ENCODE measurements around the gene IL20. TPM values are rescaled to one million over a fixed set of nuclear protein-coding genes. Genes with fewer than 3 reads are reported as not detected.
A peak's percentile ranks its signal among the peaks of the same experiment; 100 is the strongest.

Gene IL20, protein sequence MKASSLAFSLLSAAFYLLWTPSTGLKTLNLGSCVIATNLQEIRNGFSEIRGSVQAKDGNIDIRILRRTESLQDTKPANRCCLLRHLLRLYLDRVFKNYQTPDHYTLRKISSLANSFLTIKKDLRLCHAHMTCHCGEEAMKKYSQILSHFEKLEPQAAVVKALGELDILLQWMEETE
- polyA plus RNA-seq (ENCODE audit: insufficient read length in 4 of 4): not detected

DNA sequence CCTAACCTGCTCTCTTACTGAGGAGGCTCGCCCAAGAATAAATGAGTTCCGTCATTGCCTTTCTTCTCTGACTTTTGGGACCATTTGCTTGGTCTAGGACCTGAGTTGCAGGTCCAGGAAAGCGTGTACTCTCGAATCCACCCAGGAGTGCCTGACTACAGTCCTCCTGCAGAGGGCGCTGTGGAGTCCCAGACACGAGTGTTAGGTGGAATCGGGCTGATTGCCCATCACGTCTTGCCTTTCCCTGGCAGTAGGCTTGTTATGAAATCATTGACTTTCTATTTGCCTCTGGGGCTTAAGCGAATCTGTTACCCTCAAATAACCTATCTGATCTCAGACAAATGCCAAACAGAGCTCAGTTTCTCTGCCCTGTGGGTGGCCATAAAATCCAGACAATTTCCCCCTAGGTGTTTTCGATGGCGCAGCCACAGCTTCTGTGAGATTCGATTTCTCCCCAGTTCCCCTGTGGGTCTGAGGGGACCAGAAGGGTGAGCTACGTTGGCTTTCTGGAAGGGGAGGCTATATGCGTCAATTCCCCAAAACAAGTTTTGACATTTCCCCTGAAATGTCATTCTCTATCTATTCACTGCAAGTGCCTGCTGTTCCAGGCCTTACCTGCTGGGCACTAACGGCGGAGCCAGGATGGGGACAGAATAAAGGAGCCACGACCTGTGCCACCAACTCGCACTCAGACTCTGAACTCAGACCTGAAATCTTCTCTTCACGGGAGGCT is at the start of gene IL20:
IL20 (plus strand) TSS at position 685 of the 733 bp plus-strand sequence. CDS start 230 bp downstream, outside the sequence.
- DNase-seq (ENCODE audit: low read depth in 4 of 4, low spot score in 3 of 4): peak in 2 of 4 donors; percentile 16 to 25

- DNase-seq (ENCODE audit: low read depth in 4 of 4, low spot score in 3 of 4): no peak
Observed at GRCh38 chr1:206816390-206817287, 48.8 kb upstream of the IL20 start.

GRCh38 chr1:206821493-206821892 is 43.9 kb upstream of the IL20 start:
- DNase-seq (ENCODE audit: low read depth in 4 of 4, low spot score in 3 of 4): no peak

GRCh38 chr1:206823727-206824126 is 41.7 kb upstream of the IL20 start:
- no peak for DNase-seq (ENCODE audit: low read depth in 4 of 4, low spot score in 3 of 4)

GRCh38 chr1:206824331-206824730 is 41.1 kb upstream of the IL20 start:
- DNase-seq (ENCODE audit: low read depth in 4 of 4, low spot score in 3 of 4): no peak

GRCh38 chr1:206826394-206826793 is 39.0 kb upstream of the IL20 start:
- no peak for DNase-seq (ENCODE audit: low read depth in 4 of 4, low spot score in 3 of 4)

DNA sequence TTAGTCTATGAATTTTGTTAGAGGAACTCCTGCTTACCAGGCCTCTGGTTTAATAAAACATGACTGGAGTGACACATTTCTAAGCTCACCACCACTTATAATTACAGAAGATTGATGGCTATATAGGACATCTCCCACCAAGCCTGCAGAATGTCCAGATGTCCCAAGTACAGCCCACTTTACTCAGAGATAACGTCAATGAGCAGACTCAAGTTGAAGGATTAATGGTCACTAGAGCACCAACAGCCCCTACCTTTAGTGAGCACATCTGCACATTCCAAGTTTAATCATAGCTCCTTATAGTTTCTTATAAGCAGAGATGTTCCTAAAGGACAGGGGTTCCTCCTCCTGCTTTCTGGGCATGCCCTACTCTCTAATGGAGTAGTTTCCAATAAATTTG is 37.4 kb upstream of the IL20 start:
- no peak for DNase-seq (ENCODE audit: low read depth in 4 of 4, low spot score in 3 of 4)

GRCh38 chr1:206828765-206829164 is 36.7 kb upstream of the IL20 start:
- no peak for DNase-seq (ENCODE audit: low read depth in 4 of 4, low spot score in 3 of 4)

GRCh38 chr1:206829282-206829681 is 36.1 kb upstream of the IL20 start:
- no peak for DNase-seq (ENCODE audit: low read depth in 4 of 4, low spot score in 3 of 4)

DNA sequence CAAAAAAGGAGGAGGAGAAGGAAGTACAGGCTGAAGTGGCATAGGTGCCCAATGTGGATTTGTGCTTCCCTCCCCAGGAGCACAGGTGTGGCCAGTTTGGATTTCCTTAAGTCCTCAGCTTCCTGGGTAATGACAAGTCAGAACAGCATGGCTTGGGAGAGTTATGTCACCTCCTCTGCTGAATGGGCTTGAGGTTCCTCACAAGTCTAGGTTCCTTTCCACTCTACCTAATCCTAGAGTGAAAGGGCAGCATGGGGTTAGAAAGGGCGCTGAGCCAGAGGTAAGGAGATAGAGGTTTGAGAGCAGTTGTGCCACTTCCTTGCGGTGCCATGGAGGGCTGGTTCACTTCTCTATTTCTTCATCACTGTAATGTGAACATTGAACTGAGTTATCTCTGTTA is 35.5 kb upstream of the IL20 start:
- no peak for DNase-seq (ENCODE audit: low read depth in 4 of 4, low spot score in 3 of 4)

- no peak for DNase-seq (ENCODE audit: low read depth in 4 of 4, low spot score in 3 of 4)
Observed at GRCh38 chr1:206831650-206832049, 33.8 kb upstream of the IL20 start.

- no peak for DNase-seq (ENCODE audit: low read depth in 4 of 4, low spot score in 3 of 4)
Observed at GRCh38 chr1:206832352-206832880, 33.0 kb upstream of the IL20 start.

GRCh38 chr1:206833106-206833680 is 32.2 kb upstream of the IL20 start:
- peak in 2 of 4 donors; percentile 20 to 45 for DNase-seq (ENCODE audit: low read depth in 4 of 4, low spot score in 3 of 4)

DNA sequence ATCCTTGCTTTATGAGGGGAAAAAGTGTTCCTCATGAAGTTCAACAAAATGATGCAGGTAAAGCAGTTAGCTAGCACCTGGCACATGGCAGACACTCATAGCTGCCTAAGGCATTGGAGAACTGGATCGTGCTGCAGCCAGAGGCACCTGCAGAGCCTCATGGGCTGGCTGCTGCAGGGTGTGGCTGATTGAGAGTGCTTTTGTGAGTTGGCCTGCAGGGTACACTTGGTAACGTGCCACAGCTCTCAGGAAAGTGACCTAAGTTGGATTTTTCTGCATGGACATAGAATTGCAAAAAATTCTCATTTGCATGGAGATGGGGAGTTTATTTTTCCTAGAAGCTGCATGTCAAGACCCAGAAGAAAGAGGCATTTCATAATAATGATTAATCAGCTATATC is 31.6 kb upstream of the IL20 start:
- no peak for DNase-seq (ENCODE audit: low read depth in 4 of 4, low spot score in 3 of 4)

GRCh38 chr1:206834217-206834616 is 31.2 kb upstream of the IL20 start:
- DNase-seq (ENCODE audit: low read depth in 4 of 4, low spot score in 3 of 4): no peak

DNA sequence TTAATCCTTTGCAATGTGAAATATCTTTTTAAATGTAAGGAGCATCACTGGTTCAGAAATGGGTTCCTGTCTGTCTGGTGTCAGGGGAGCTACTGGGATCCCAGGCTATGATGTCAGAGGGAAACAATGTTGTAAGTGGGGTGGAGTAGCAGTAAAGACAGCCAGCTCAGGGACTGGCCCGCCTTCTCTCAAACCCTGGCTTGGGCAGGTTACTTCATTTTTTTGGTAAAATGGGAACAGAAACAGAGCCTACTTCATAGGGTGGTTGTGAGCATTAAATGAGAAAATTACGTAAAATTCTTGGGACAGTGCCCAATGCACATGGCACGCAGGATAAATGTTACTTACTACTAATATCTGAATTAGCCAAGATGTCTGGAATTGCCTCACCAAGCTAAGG is 30.7 kb upstream of the IL20 start:
- no peak for DNase-seq (ENCODE audit: low read depth in 4 of 4, low spot score in 3 of 4)

DNA sequence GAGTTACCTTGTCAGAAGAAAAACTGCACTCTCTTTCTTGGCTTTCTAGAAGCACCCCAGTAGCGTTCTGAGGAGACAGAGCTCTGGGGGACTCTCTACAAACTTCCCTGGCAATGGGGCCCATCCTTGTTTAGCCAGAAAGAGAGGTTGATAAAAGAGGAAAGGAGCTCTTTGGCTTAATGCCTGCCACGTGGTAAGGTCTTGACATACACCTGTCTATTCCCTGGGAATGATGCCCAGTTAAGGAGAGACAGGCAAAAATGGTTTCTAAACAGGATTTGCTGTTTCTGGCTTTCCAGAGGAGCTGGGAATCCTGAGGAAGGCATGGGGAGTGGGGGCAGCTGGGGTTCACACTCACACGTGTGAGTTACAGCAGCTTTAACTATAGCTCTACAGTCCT is 30.2 kb upstream of the IL20 start:
- DNase-seq (ENCODE audit: low read depth in 4 of 4, low spot score in 3 of 4): no peak

GRCh38 chr1:206836111-206836510 is 29.3 kb upstream of the IL20 start:
- DNase-seq (ENCODE audit: low read depth in 4 of 4, low spot score in 3 of 4): no peak

DNA sequence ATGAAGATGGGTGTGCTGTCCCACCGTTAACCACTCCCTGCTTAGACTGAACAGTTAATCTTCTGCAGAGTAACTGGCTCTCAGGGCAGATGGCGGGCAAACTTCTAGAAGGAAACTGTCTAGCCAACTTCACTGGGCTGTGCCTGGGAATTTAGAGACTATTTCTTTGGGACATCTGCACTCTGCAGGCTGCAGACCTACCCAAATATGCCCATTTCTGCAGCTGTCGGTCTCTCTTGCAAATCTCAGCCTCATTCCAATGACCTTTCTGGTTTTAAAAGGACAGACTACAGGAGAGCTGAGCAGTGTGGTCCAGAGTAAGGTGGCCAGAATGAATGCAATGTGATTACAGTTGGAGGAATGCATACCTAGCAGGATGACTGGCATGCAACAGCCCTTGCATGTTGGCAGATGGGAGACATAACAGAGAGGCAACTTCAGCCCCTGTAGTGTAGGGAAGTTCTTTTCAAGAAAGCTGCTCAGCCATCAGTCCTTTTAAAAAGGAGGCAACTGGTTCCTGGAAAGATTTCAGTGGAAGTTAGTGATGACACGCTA is 26.3 kb upstream of the IL20 start:
- no peak for DNase-seq (ENCODE audit: low read depth in 4 of 4, low spot score in 3 of 4)

DNA sequence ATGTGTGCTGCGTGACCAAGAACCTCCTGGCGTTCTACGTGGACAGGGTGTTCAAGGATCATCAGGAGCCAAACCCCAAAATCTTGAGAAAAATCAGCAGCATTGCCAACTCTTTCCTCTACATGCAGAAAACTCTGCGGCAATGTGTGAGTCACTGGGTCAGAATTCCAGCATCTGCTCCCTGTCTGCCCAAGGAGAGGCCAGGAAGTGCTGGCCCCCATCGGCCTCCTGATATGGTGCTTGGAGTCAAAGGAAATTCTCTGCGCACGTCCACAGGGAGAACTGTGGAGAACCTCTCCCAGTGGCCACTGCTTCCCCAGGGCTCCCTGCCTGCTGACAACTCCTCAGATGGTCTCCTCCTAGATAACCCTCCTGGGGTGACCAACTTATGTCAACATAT is 25.6 kb upstream of the IL20 start:
- no peak for DNase-seq (ENCODE audit: low read depth in 4 of 4, low spot score in 3 of 4)

Data from right renal pelvis (tissue), 4 donors.